ENCODE results near the gene MYH4. TPM values are rescaled to one million over a fixed set of nuclear protein-coding genes. Genes with fewer than 3 reads are reported as not detected.

MYH4 gene
- total RNA-seq, 1 donor from 2014 or later = not detected

DNA sequence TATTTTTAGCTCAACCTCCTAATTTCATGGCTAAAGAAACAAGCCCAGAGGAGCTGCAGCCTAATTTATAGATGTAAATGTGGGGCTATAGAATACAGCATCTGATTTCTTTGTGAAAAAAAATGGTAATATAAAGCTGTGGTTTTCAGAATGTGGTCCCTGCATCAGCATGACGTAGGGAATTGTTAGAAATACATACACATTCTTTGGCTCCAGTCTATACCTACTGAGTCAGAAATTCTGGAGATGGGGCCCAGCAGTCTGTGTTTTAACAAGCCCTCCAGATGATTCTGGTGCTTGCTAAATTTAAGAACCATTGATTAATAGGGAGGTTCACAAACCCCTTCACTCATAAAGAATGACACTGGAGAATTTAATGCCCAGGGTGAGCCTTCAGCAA, 29.5 kb downstream of the MYH4 start:
- Mint-ChIP-seq H3K36me3 (no peaks in the 10 kb centered on the region), H3K4me3 (no peak overlapping the region), H3K27ac (no peak overlapping the region), H3K27me3 (ENCODE audit: insufficient read depth, low read depth) (no peaks in the 10 kb centered on the region), H3K9me3 (peaks cover 9% of the 10 kb centered on the region), H3K4me1 (no peaks in the 10 kb centered on the region)
- Histone ChIP-seq H3K4me1 (peaks cover 3% of the 10 kb centered on the region), H3K9ac (no peak overlapping the region), H3K9me3 (ENCODE audit: low read depth) (no peaks in the 10 kb centered on the region), H3K4me3 (no peak overlapping the region), H2AFZ (replicated peaks) (no peak overlapping the region), H3F3A (ENCODE audit: low read depth) (peaks cover 13% of the 10 kb centered on the region), H3K79me2 (ENCODE audit: low read depth) (no peaks in the 10 kb centered on the region), H3K27ac (no peak overlapping the region), H3K4me2 (no peak overlapping the region), H3K27me3 (no peaks in the 10 kb centered on the region), H4K20me1 (ENCODE audit: low read depth) (no peaks in the 10 kb centered on the region), H3K36me3 (no peaks in the 10 kb centered on the region)
- TF ChIP-seq EZH2phosphoT487 (IDR thresholded peaks at IDR 0.05) = no peak
- TF ChIP-seq EZH2 (IDR thresholded peaks at IDR 0.05) = no peak
- TF ChIP-seq, protein P1, sequence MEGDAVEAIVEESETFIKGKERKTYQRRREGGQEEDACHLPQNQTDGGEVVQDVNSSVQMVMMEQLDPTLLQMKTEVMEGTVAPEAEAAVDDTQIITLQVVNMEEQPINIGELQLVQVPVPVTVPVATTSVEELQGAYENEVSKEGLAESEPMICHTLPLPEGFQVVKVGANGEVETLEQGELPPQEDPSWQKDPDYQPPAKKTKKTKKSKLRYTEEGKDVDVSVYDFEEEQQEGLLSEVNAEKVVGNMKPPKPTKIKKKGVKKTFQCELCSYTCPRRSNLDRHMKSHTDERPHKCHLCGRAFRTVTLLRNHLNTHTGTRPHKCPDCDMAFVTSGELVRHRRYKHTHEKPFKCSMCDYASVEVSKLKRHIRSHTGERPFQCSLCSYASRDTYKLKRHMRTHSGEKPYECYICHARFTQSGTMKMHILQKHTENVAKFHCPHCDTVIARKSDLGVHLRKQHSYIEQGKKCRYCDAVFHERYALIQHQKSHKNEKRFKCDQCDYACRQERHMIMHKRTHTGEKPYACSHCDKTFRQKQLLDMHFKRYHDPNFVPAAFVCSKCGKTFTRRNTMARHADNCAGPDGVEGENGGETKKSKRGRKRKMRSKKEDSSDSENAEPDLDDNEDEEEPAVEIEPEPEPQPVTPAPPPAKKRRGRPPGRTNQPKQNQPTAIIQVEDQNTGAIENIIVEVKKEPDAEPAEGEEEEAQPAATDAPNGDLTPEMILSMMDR (IDR thresholded peaks at IDR 0.05) = no peak
- DNase-seq (ENCODE audit: low spot score) = no peak

DNA sequence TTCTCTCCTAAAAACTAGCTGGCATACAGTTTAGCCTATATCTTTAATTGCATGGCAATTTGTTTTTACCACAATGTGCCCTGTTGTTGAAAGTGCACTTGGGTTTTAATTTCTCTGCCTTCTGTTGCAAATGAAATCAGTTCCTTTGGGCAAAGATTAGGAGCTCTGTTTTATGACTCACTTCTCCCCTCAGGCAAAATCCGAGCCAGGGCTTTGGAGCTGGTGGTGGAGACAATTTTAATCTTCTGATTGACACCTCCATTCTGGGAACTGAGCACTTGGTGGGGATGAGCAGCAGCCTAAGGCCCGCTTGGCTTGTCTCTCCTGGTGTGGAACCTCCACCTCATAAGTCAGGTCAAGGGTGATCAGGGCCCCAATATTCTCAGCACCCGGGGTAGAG, 34.3 kb downstream of the MYH4 start:
- H3K4me3 ChIP-seq = no peak overlapping the region
- no peak overlapping the region for H3K9ac ChIP-seq
- H3K36me3 Mint-ChIP-seq = no peaks in the 10 kb centered on the region
- DNase-seq (ENCODE audit: low spot score) = no peak
- H3K4me3 Mint-ChIP-seq = no peak overlapping the region
- no peaks in the 10 kb centered on the region for H4K20me1 ChIP-seq (ENCODE audit: low read depth)
- H3K27me3 Mint-ChIP-seq (ENCODE audit: insufficient read depth, low read depth) = no peaks in the 10 kb centered on the region
- H3K27ac Mint-ChIP-seq = no peak overlapping the region
- no peaks in the 10 kb centered on the region for H3K79me2 ChIP-seq (ENCODE audit: low read depth)
- no peaks in the 10 kb centered on the region for H3K9me3 ChIP-seq (ENCODE audit: low read depth)
- peaks cover 13% of the 10 kb centered on the region for H3F3A ChIP-seq (ENCODE audit: low read depth)
- TF ChIP-seq EZH2 (IDR thresholded peaks at IDR 0.05) (no peak), EZH2phosphoT487 (IDR thresholded peaks at IDR 0.05) (no peak)
- TF ChIP-seq, protein P1 (IDR thresholded peaks at IDR 0.05) = no peak
- peaks cover 3% of the 10 kb centered on the region for H3K4me1 ChIP-seq
- H3K9me3 Mint-ChIP-seq = peaks cover 9% of the 10 kb centered on the region
- H3K27ac ChIP-seq = no peak overlapping the region
- H2AFZ ChIP-seq (replicated peaks) = peak overlapping the region; percentile 20
- H3K4me1 Mint-ChIP-seq = no peaks in the 10 kb centered on the region
- H3K36me3 ChIP-seq = no peaks in the 10 kb centered on the region
- no peak overlapping the region for H3K4me2 ChIP-seq
- H3K27me3 ChIP-seq = no peaks in the 10 kb centered on the region

GRCh38 chr17:10429421-10430045, 39.8 kb downstream of the MYH4 start:
- Mint-ChIP-seq H3K9me3 (no peaks in the 10 kb centered on the region), H3K4me1 (no peaks in the 10 kb centered on the region), H3K27ac (no peak overlapping the region), H3K27me3 (ENCODE audit: insufficient read depth, low read depth) (no peaks in the 10 kb centered on the region), H3K4me3 (no peak overlapping the region), H3K36me3 (no peaks in the 10 kb centered on the region)
- no peak overlapping the region for H3K4me2 ChIP-seq
- H4K20me1 ChIP-seq (ENCODE audit: low read depth) = no peaks in the 10 kb centered on the region
- no peak overlapping the region for H3K27ac ChIP-seq
- H3K4me1 ChIP-seq = no peaks in the 10 kb centered on the region
- no peak overlapping the region for H3K9ac ChIP-seq
- H3F3A ChIP-seq (ENCODE audit: low read depth) = no peaks in the 10 kb centered on the region
- no peaks in the 10 kb centered on the region for H3K27me3 ChIP-seq
- no peaks in the 10 kb centered on the region for H3K36me3 ChIP-seq
- no peak overlapping the region for H2AFZ ChIP-seq (replicated peaks)
- no peaks in the 10 kb centered on the region for H3K79me2 ChIP-seq (ENCODE audit: low read depth)
- H3K4me3 ChIP-seq = no peak overlapping the region
- no peaks in the 10 kb centered on the region for H3K9me3 ChIP-seq (ENCODE audit: low read depth)
- DNase-seq (ENCODE audit: low spot score) = no peak
- TF ChIP-seq EZH2 (IDR thresholded peaks at IDR 0.05) (no peak), EZH2phosphoT487 (IDR thresholded peaks at IDR 0.05) (no peak)
- TF ChIP-seq, protein P1 (IDR thresholded peaks at IDR 0.05) = no peak

Measured in neural progenitor cell (in vitro differentiated cells).